ENCODE data around the gene MRPS10. TPM values are rescaled to one million over a fixed set of nuclear protein-coding genes. Genes with fewer than 3 reads are reported as not detected.
A peak's percentile ranks its signal among the peaks of the same experiment; 100 is the strongest.

MRPS10 gene
- total and polyA plus RNA-seq, 2 experiments from 2014 or later = 65.1 to 79.8 TPM

DNA sequence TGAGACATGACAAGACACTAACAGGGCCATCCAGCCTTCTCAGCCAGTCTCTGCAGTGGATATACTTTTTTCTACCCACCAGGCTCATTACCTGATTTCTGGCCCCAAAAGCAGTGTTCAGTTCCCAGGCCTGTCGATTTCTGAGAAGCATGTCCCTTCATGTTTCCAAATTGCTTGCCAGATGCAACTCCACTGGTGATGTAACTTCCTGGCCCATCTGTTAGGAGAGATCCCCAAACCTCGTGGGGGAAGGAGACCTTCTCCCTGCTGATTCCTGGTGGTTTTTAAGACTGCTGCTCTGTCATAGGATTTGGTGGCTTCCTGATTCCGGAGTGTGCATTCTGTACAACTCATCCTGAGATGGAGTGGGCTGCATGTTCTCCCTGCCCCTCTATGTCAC, 31.6 kb upstream of the MRPS10 start:
- H3K4me3 ChIP-seq = no peak overlapping the region
- H2AFZ ChIP-seq = no peak overlapping the region
- no peak overlapping the region for H3K9ac ChIP-seq
- H3K4me1 ChIP-seq (ENCODE audit: insufficient read depth) = peaks cover 17% of the 10 kb centered on the region
- no peaks in the 10 kb centered on the region for H3K36me3 ChIP-seq (ENCODE audit: low read depth)
- H3K27me3 ChIP-seq (replicated peaks; ENCODE audit: insufficient read depth) = no peaks in the 10 kb centered on the region
- TF ChIP-seq EZH2phosphoT487 (IDR thresholded peaks at IDR 0.05; ENCODE audit: insufficient read depth, low read depth) (no peak), EZH2 (IDR thresholded peaks at IDR 0.05; ENCODE audit: insufficient read depth, poor library complexity, severe bottlenecking) (no peak)
- H3K9me3 ChIP-seq (ENCODE audit: low read depth) = no peaks in the 10 kb centered on the region
- no peak overlapping the region for H3K4me2 ChIP-seq (ENCODE audit: unreplicated experiment)
- H3K27ac ChIP-seq = no peak overlapping the region
- in situ Hi-C loops (cut with MboI) = no loop called here
- WGBS, 2 experiments (ENCODE audit: low coverage in 1 of 2, low lambda C conversion rate in 2 of 2, missing lambda C conversion rate in 2 of 2) = 7 to 14% methylated on average over 3 of the region's 3 CpGs
- H4K20me1 ChIP-seq (ENCODE audit: insufficient read depth) = no peaks in the 10 kb centered on the region
- peaks cover 13% of the 10 kb centered on the region for H3F3A ChIP-seq (ENCODE audit: insufficient read depth)
- no peaks in the 10 kb centered on the region for H3K9me2 ChIP-seq (ENCODE audit: insufficient read depth)
- no peaks in the 10 kb centered on the region for H3K79me2 ChIP-seq (ENCODE audit: insufficient read depth)
- DNase-seq = peak; percentile 39

DNA sequence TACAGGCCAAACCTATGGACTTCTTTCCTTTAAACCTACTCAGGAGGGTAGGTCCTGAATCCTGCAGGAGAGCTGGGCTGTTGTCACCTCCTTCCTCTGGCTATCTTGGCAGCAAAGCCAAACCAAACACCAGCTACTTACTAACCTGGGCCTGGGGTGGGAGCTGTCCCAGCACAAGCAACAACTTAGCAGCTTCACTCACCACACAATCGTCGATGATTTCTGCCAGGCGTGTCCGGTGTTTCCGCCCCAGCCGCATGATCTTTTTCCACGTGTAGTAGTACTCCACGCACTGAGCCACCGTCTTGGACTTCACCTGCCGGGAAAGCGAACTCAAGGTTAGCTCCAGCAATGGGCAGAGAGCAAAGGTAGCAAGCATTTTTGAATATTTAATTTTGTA, 25.4 kb upstream of the MRPS10 start:
- no peak overlapping the region for H3K4me3 ChIP-seq
- H3K4me2 ChIP-seq (ENCODE audit: unreplicated experiment) = no peak overlapping the region
- WGBS, 2 experiments (ENCODE audit: low coverage in 1 of 2, low lambda C conversion rate in 2 of 2, missing lambda C conversion rate in 2 of 2) = 98% methylated on average over 11 of the region's 11 CpGs
- no peaks in the 10 kb centered on the region for H3K27me3 ChIP-seq (replicated peaks; ENCODE audit: insufficient read depth)
- H3K9me2 ChIP-seq (ENCODE audit: insufficient read depth) = no peaks in the 10 kb centered on the region
- H3K4me1 ChIP-seq (ENCODE audit: insufficient read depth) = peaks cover 16% of the 10 kb centered on the region
- in situ Hi-C loops (cut with MboI) = no loop called here
- no peaks in the 10 kb centered on the region for H3K36me3 ChIP-seq (ENCODE audit: low read depth)
- no peaks in the 10 kb centered on the region for H3K79me2 ChIP-seq (ENCODE audit: insufficient read depth)
- no peak overlapping the region for H3K9ac ChIP-seq
- H3K9me3 ChIP-seq (ENCODE audit: low read depth) = no peaks in the 10 kb centered on the region
- DNase-seq = no peak
- H2AFZ ChIP-seq = no peak overlapping the region
- H3F3A ChIP-seq (ENCODE audit: insufficient read depth) = peaks cover 21% of the 10 kb centered on the region
- TF ChIP-seq EZH2phosphoT487 (IDR thresholded peaks at IDR 0.05; ENCODE audit: insufficient read depth, low read depth) (no peak), EZH2 (IDR thresholded peaks at IDR 0.05; ENCODE audit: insufficient read depth, poor library complexity, severe bottlenecking) (no peak)
- no peak overlapping the region for H3K27ac ChIP-seq
- H4K20me1 ChIP-seq (ENCODE audit: insufficient read depth) = no peaks in the 10 kb centered on the region

DNA sequence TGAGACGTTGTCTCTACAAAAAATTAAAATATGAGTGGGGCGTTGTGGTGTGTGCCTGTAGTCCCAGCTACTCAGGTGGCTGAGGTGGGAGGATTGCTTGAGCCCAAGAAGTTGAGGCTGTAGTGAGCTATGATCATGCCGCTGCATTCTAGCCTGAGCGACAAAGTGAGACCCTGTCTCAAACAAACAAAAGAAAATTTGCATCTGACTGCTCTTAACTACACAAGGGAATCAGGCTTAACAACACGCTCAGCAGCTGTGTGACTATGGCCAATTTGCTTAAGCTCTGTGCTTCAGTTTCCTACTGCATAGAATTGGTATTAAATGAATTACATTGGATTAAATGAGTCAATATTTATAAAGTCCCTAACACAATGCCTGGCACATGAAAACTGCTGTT, 24.3 kb upstream of the MRPS10 start:
- Histone ChIP-seq H3K27ac (no peak overlapping the region), H3K4me1 (ENCODE audit: insufficient read depth) (peaks cover 16% of the 10 kb centered on the region), H3K9me2 (ENCODE audit: insufficient read depth) (no peaks in the 10 kb centered on the region), H3K9me3 (ENCODE audit: low read depth) (no peaks in the 10 kb centered on the region), H3K4me3 (no peak overlapping the region), H3K79me2 (ENCODE audit: insufficient read depth) (no peaks in the 10 kb centered on the region), H3F3A (ENCODE audit: insufficient read depth) (peaks cover 21% of the 10 kb centered on the region), H3K36me3 (ENCODE audit: low read depth) (no peaks in the 10 kb centered on the region), H3K9ac (no peak overlapping the region), H2AFZ (no peak overlapping the region), H3K4me2 (ENCODE audit: unreplicated experiment) (no peak overlapping the region), H4K20me1 (ENCODE audit: insufficient read depth) (no peaks in the 10 kb centered on the region), H3K27me3 (replicated peaks; ENCODE audit: insufficient read depth) (no peaks in the 10 kb centered on the region)
- TF ChIP-seq EZH2phosphoT487 (IDR thresholded peaks at IDR 0.05; ENCODE audit: insufficient read depth, low read depth) (no peak), EZH2 (IDR thresholded peaks at IDR 0.05; ENCODE audit: insufficient read depth, poor library complexity, severe bottlenecking) (no peak)
- WGBS, 2 experiments (ENCODE audit: low coverage in 1 of 2, low lambda C conversion rate in 2 of 2, missing lambda C conversion rate in 2 of 2) = 86 to 95% methylated on average over 5 of the region's 5 CpGs
- in situ Hi-C loops (cut with MboI) = no loop called here
- DNase-seq = no peak

DNA sequence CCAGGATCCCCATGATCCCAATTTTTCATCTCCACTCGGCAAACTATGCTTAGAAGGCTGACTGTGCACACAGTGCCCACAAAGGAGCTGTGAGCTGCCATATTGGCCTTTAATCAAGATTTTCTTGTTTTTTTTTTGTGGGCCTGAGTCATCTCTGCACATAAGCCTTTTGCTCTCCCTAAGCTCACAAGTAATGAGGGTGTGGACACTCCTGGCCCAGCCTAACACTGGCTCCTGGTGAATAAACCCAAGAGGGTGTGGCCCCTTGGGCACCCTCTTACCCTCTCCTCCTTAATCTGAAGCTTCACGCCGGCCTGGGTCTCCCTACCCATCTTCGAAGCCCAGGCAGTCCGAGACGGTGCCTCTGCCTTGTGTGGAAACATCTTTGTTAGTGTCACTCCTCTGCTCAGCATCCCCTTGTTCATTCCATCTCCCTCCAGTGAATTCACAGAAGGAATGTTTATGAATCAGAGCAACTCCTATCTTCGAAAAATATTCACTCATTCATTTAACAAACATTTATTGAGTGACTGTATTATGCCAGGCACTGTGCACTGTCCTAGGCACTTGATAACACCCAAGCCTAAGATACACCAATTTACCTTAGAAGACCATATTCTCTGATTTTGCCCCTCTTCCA, 22.2 kb upstream of the MRPS10 start:
- H3K79me2 ChIP-seq (ENCODE audit: insufficient read depth) = no peaks in the 10 kb centered on the region
- H3K4me3 ChIP-seq = no peak overlapping the region
- H3K4me1 ChIP-seq (ENCODE audit: insufficient read depth) = peaks cover 16% of the 10 kb centered on the region
- H2AFZ ChIP-seq = peak overlapping the region; percentile 63
- TF ChIP-seq EZH2 (IDR thresholded peaks at IDR 0.05; ENCODE audit: insufficient read depth, poor library complexity, severe bottlenecking) (no peak), EZH2phosphoT487 (IDR thresholded peaks at IDR 0.05; ENCODE audit: insufficient read depth, low read depth) (no peak)
- no peaks in the 10 kb centered on the region for H3K9me2 ChIP-seq (ENCODE audit: insufficient read depth)
- in situ Hi-C loops (cut with MboI) = no loop called here
- H3K4me2 ChIP-seq (ENCODE audit: unreplicated experiment) = peak overlapping the region; percentile 42
- WGBS, 2 experiments (ENCODE audit: low coverage in 1 of 2, low lambda C conversion rate in 2 of 2, missing lambda C conversion rate in 2 of 2) = 30 to 37% methylated on average over 7 of the region's 7 CpGs
- no peaks in the 10 kb centered on the region for H3K36me3 ChIP-seq (ENCODE audit: low read depth)
- peak overlapping the region; percentile 27; the same call in 1 of the 2 replicates for H3K9ac ChIP-seq
- no peaks in the 10 kb centered on the region for H3K9me3 ChIP-seq (ENCODE audit: low read depth)
- no peaks in the 10 kb centered on the region for H3K27me3 ChIP-seq (replicated peaks; ENCODE audit: insufficient read depth)
- H4K20me1 ChIP-seq (ENCODE audit: insufficient read depth) = no peaks in the 10 kb centered on the region
- peak overlapping the region; percentile 69 for H3K27ac ChIP-seq
- DNase-seq = peak; percentile 83
- peaks cover 21% of the 10 kb centered on the region for H3F3A ChIP-seq (ENCODE audit: insufficient read depth)
